NCI-H446 treated with DMSO at 0.1 percent for 48 hours (cell line): ENCODE measurements around the gene MAST2.
"Not testable (repeated sequence)": the region's sequence is repeated elsewhere in the genome, so short reads cannot be mapped to it uniquely, and the experiment has no call there.

ENCODE experiments used
- DNase-seq: peaks from one replicate; lab custom pipeline; 2025; lab: John Stamatoyannopoulos, UW

Gene MAST2

DNA sequence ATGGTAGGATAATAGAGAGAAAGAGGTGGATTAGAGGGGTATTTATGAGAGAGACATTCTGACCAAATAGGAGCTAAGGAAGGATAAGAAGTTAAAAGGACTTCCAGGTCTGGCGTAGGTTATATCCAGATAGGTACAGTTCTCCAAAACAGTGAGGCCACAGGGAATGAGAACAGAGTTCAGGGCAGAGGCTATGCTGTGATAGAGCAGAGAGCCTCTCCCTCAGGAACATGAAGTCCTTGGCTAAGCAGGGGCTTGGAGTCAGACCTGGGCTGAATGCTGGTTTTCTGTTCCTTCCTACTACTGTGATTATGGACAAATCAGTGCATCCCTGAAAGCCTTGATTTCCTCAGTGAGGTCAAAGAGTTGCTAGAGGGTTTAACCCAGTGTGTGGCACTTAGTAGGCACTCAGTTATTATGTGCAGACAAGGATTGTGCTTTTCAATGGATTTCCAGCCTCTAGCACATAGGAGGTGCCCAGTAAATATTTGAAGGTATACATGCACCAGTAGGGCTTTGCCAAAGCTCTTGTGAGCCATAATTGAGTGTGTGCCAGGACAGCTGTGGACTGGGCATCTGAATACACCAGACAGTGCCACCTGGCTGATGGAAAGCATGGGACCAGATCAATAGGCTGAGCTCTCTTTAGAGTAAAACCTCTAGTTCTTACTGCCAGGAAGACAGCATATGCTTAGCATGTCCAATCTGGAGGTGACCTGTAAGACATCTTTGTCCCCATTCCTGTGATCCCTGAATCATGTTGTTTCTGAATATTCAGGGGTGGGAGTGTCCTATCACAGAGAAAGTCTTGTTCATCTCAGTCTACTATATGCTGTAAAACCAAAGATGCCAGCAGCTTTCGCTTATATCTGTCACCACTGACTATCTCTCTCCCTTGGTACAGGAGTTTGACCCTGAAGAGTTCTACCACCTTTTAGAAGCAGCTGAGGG lies 217.9 kb downstream of the MAST2 start:
- DNase-seq = no peak

DNA sequence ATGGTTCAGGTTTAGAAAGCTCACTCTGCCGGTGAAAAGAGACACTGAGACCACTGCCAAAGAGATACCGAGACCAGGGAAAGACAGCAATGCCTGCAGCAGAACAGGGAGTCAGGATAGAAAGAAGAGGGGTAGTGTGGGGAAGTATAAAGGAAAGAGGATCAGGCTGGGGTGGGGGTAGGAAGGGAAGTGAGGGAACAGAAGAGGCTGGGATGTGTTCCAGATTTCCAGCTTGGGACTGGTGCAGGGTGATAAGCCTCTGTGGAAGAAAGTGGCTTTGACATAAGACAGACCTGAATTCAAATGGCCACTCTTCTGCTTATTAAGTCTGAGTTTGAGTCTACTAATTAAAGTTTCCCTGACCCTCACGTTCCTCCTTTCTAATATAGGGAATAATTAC lies 223.1 kb downstream of the MAST2 start:
- DNase-seq = no peak

DNA sequence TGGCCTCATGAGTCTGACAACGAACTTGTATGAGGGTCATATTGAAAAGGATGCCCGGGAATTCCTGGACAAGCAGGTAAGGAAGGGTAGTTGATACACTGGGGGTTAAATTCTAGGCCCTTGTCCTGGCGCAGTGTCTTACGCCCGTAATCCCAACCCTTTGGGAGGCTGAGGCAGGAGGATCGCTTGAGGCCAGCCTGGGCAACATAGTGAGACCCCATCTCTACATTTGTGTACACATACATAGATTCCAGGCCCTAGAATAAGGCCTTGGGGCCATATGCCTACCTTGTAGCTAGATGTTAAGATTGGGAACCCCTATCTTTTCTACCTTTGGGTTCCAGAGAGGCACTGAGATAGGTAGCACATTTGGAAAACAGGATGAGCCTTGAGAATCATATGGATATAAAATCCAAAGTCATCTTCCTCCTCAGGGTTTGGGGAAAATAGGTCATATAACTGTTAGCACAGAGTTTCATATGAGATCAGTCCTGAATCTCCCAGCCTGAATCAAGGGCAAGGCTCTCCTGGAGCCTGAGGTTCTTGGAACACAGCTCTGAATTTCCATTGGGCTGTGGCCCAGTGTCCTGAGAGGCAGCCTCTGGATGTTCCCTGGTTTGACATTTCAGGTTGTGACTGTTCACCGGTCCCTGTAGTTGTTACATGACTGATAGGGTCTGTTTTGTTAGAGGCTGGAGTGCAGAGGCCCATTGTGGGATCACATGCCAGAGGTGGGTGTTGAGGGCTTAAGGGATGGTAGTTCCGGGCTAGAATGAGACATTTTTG lies 224.6 kb downstream of the MAST2 start:
- DNase-seq = no peak

DNA sequence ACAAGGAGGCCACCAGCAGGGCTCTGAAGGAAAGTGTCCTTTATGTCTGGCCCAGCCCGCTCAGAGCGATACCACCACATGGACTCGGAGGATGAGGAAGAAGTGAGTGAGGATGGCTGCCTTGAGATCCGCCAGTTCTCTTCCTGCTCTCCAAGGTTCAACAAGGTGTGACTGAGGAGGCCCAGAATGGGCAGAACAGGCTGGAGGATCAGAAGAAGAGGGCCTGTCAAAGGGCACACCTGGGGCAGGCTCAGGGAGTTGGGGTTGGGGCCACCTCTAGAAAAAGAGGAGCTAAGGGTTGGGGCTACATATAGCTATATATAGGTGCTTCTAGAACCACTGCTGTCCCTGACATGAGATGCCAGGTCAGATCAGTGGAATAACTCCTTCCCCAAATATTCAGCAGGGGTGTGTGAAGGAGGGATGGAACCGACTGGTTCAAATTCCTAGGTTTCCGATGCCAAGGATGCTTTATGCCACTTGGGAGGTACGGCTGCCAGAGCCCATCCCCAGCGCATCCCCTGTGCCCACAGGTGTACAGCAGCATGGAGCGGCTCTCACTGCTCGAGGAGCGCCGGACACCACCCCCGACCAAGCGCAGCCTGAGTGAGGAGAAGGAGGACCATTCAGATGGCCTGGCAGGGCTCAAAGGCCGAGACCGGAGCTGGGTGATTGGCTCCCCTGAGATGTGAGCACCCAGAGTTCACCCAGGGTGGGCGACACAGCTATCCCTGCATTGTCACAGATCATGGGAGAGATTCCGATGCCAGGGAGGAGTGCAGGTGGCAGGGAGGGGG lies 226.9 kb downstream of the MAST2 start:
- no peak for DNase-seq

DNA sequence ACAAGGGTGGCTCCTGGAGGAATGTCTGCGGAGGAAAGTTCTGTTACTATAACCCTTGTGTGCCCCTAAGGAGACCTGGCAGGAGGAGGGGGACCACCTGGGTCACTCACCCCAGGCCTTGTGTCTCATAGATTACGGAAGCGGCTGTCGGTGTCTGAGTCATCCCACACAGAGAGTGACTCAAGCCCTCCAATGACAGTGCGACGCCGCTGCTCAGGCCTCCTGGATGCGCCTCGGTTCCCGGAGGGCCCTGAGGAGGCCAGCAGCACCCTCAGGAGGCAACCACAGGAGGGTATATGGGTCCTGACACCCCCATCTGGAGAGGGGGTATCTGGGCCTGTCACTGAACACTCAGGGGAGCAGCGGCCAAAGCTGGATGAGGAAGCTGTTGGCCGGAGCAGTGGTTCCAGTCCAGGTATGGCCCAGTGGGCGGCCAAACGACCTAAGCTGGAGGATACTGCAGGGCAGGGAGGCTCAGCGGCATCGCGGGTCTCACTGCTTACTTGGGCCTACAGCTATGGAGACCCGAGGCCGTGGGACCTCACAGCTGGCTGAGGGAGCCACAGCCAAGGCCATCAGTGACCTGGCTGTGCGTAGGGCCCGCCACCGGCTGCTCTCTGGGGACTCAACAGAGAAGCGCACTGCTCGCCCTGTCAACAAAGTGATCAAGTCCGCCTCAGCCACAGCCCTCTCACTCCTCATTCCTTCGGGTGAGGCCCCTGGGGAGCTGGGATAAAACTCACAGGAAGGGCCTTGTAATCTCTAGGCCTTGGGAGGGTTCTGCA lies 227.7 kb downstream of the MAST2 start:
- no peak for DNase-seq

DNA sequence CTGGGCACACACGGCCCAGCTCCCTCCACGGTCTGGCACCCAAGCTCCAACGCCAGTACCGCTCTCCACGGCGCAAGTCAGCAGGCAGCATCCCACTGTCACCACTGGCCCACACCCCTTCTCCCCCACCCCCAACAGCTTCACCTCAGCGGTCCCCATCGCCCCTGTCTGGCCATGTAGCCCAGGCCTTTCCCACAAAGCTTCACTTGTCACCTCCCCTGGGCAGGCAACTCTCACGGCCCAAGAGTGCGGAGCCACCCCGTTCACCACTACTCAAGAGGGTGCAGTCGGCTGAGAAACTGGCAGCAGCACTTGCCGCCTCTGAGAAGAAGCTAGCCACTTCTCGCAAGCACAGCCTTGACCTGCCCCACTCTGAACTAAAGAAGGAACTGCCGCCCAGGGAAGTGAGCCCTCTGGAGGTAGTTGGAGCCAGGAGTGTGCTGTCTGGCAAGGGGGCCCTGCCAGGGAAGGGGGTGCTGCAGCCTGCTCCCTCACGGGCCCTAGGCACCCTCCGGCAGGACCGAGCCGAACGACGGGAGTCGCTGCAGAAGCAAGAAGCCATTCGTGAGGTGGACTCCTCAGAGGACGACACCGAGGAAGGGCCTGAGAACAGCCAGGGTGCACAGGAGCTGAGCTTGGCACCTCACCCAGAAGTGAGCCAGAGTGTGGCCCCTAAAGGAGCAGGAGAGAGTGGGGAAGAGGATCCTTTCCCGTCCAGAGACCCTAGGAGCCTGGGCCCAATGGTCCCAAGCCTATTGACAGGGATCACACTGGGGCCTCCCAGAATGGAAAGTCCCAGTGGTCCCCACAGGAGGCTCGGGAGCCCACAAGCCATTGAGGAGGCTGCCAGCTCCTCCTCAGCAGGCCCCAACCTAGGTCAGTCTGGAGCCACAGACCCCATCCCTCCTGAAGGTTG lies 231.4 kb downstream of the MAST2 start:
- DNase-seq = no peak

DNA sequence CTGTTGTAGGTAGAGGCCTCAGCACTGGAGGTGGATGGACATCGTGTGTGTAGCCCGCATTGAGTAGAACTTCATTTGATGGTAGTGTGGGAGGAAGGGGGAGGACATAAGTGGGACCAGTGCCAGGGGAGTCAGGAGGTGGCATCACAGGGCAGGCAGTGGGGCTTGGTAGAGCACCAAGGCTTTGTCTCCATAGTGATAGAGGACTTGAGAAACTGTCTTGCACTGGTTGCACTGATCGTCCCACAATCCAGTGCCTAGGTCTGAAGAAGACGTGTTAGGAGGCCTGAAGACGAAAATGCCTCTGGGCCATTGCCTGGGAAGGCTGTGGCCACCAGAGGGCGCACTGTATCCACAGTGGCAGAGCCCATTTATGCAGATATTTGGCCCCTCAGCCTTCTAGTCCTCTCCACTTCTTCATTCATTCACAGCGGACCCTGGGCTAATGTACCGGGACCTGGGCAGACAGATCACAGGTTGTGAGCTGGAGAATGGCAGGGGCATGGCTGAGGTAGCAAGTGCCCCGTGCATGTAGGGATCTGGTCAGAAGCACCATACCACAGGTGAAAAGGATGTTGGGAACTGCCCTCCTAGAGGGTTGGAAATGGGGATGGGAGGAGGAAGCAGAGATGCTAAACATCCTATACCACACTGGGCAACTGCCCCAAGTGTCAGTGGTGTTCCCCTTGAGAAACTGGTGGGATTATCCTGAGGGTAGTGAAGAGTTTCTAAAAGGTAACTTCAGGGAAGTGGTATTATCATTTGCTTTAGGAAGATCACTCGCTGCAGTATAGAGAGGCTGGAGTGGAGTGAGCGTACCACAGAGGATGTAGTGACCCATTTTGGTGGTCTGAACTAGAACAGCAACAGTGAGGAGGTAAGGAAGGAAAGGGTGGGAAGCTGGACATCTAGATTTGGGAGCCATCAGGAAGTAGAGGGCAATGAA lies 233.8 kb downstream of the MAST2 start:
- peak; percentile 62 for DNase-seq

DNA sequence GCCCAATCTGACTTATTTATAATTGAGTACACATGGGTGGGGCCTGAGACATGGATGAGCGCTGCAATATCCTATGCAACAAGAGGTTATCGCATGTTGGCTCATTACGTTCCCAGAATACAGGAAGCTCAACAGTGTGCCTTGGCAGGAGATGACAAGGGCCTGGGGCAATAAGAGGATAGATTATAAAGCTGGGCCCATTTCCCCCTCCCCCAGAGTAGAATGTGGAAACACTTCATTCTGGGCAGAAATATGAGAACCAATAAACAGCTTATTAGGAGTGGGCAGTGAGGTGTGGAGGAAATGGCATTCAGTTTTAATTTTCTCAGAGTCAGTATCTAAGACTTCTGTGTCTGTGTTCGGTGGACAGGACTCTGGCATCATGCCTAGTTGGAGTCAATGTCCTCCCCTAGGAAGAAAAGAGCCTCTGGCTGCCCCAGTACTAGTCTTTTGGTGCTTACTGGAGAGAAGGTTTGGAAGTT lies 236.2 kb downstream of the MAST2 start:
- peak; percentile 81 for DNase-seq

DNA sequence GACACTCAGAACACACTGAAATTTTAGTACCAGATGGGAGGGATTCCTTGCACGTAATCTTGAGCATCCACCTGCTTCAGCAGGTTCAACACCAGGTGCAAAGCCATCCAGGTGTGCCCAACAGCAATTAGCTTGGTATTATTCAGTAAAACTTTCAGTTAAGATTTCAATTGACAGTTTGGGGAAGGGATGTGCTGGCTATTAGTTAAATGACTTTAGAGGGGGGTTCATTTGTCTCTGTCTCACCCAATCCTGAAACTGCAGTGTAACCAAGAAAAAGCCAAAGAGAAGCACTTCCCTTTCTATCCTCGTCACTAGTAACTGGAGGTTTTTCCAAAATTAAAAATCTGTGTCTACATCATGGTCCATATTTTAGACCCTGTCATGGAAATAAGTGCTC lies 238.1 kb downstream of the MAST2 start:
- DNase-seq = no peak

DNA sequence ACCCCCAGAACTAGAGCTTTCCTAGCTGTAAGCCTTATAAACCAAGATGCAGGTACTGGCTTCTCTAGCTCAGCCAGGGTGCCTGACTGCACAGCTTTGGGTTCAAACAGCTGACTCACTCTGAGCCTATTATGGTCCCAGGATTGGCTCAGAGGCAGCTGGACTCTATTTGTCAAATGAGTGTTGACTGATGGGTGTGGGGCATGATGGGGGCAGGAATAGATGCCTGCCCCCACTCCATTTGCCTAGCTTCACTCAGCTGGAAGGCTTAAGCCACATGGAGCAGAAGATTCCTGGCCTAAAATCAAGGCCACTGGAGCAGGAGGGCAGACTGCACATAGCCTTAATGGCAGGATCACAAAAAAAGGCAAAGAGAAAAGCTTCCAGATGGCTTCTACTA lies 238.6 kb downstream of the MAST2 start:
- peak; percentile 96 for DNase-seq

DNA sequence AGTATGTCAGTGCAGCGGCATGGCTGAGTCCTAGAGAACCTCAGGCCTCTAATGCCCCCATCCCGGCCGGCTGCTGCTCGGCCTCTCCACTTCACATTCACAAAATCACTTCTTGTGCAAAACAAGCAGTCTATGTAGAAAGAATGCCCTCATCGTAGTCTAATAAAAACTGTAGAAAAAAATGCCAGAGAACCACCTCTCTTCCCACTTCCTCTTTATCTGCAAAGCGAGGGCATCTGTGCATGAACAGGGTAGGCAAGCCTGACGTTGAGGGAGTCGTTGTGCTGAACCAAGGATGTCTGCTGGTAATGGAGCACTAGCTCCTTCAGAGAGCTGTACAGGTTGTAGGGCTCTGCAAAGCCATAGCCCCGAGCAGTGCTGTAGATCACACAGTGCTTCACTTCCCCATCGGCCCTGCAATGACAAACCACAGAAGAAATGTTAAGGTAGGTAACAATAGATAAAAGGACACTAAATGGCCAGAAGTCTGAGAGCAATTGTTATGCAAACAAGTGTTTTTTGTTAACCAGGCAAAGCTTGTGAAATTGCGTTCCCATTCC lies 240.1 kb downstream of the MAST2 start:
- DNase-seq = no peak

DNA sequence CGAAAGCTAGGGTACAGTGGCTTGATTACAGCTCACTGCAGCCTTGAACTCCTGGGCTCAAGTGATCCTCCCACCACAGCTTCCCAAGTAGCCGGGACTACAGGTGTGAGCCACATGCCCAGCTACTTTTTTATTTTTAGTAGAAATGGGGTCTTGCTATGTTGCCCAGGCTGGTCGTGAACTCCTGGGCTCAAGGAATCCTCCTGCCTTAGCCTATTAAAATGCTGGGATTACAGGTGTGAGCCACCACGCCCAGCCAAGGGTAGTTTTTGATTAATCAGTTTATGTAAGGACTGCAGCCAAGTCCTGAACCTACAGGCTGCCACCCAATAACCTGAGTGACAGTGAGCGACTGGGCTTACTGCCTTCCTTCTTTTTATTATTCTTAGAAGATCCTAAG lies 240.7 kb downstream of the MAST2 start:
- no peak for DNase-seq

DNA sequence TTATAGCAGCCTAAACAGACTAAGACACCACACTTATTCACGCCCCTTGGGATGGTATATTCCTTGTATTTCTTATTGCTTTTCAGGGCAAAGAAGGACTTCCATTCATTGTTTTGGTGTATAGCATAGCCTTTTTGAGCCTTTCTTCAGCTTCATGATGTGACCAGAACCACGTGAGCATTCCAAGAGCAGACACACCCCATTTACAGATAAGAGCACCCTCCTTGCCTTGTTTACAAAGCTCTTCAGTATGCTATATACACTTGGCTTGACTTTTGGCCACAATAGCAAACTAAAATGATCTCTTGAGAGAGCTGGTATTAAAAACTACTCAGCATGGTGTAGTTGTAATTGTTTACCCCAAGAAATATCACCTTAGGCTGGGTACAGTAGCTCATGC lies 250.3 kb downstream of the MAST2 start:
- no peak for DNase-seq

DNA sequence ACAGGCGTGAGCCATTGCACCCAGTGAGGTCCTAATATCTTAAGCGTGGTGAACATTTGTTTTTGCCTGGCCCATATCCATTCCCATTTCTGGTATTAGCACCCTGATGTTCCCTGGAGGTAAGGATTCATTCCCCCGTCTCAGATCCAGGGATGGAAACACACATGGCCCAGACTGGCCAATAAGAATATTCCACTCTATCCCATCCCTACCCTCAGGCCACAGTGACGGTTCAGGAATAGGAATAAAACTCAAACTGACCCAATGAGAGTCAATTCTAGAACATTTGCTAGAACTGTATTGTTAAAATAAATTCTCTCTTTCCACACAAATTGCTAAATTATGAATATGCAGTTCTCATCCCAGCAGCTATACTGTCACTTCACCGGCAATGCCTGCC lies 252.9 kb downstream of the MAST2 start:
- no peak for DNase-seq

DNA sequence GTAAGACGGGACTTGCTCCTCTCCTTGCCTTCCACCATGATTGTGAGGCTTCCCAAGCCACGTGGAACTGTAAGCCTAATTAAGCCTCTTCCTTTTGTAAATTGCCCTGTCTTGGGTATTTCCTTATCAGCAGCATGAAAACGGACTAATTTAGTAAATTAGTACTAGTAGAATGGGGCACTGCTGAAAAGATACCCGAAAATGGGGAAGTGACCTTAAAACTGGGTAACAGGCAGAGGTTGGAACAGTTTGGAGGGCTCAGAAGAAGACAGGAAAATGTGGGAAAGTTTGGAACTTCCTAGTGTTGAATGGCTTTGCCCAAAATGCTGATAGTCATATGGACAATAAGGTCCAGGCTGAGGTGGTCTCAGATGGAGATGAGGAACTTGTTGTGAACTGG lies 253.8 kb downstream of the MAST2 start:
- not testable (repeated sequence) for DNase-seq

DNA sequence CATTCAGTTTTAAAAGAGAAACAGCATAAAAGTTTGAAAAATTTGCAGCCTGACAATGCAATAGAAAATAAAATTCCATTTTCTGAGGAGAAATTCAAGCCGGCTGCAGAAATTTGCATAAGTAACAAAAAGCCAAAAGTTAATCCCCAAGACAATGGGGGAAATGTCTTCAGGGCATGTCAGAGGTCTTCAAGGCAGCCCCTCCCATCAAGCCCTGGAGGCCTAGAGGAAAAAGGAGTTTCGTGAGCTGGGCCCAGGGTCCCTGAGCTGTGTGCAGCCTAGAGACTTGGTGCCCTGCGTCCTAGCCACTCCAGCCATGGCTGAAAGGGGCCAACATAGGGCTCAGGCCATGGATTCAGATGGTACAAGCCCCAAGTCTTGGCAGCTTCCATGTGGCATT lies 254.4 kb downstream of the MAST2 start:
- no peak for DNase-seq

DNA sequence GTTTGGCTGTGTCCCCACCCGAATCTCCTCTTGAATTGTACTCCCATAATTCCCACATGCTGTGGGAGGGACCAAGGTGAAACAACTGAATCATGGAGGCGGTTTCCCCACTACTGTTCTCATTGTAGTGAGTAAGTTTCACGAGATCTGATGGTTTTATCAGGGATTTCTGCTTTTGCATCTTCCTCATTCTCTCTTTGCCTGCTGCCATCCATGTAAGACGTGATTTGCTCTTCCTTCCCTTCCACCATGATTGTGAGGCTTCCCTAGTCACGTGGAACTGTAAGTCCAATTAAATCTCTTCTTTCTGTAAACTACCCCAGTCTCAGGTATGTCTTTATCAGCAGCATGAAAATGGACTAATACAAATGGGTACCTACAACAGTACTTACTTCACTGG lies 255.5 kb downstream of the MAST2 start:
- DNase-seq = no peak

DNA sequence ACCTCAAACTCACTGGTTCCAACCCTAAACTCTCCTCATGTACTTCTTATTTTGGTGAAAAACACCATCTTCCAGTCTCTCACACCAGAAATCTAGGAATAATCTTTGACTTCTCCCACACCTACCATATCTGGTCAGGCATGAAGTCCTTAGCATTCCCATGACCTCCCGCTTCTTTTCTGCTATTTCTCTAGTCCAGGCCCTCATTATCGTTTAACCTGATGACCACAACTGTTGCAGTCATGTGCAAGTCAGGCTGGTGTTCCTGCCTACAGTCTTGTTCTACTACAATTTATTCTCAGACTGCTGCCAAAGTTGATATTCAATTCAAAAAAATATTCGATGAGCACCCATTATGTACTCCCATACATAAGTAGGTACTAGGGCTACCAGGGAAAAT lies 257.7 kb downstream of the MAST2 start:
- no peak for DNase-seq
